HG03045 (cell line): ENCODE measurements around the gene GSC2.
"Not testable (repeated sequence)": the region's sequence is repeated elsewhere in the genome, so short reads cannot be mapped to it uniquely, and the experiment has no call there.

Experiments
- ATAC-seq: cut with Tn5 transposase; IDR thresholded peaks from one replicate; pipeline ENCODE4 v1.9.1; 2021; ENCODE audit warnings: mild to moderate bottlenecking, moderate library complexity; ENCODE audit not compliant: unreplicated experiment

GSC2 gene

GRCh38 chr22:19156109-19156508, 6.0 kb upstream of the GSC2 start:
- ATAC-seq, result not testable (repeated sequence)

- no peak for ATAC-seq
Measured at GRCh38 chr22:19152942-19153883, 3.1 kb upstream of the GSC2 start.

DNA sequence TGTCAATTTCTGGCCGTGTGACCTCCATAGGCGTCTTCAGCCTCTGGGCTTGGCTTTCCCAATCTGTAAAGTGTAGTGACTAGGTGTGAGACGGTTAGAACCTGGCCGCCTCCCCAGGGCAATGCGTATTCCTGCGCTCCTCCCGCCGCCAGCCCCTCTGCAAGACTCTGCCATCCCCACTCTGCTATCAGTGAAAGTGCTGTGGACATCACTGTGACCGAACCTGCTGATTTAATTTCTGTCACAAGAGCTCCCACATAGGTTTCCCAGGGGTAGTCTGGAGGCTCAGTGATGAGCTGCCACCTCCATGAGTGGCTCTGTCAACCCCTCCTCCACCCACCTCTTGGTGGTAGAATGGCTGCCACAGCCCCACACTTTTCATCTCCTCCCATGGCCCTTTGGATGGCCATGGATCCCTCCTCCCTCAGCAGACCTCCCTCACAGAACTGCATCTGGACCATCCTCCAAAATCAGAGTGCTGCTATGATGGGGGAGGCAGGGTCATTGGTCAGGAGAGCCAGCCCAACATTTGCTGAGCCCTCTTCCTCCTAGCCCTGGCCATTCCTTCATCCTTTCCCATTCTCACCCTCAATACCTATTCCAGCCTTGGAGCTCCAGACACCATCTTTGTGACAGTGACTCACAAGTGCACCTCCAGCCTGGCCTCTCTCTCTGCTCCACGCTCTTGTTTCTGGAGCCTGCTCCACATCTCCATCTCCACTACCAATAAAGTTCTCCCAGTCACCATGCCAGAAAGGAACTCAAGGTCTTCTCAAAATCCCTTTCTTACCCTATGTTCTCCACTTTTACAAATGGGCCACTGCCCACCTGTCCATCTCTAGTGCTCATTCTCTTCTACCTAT, 1.5 kb upstream of the GSC2 start:
- no peak for ATAC-seq

DNA sequence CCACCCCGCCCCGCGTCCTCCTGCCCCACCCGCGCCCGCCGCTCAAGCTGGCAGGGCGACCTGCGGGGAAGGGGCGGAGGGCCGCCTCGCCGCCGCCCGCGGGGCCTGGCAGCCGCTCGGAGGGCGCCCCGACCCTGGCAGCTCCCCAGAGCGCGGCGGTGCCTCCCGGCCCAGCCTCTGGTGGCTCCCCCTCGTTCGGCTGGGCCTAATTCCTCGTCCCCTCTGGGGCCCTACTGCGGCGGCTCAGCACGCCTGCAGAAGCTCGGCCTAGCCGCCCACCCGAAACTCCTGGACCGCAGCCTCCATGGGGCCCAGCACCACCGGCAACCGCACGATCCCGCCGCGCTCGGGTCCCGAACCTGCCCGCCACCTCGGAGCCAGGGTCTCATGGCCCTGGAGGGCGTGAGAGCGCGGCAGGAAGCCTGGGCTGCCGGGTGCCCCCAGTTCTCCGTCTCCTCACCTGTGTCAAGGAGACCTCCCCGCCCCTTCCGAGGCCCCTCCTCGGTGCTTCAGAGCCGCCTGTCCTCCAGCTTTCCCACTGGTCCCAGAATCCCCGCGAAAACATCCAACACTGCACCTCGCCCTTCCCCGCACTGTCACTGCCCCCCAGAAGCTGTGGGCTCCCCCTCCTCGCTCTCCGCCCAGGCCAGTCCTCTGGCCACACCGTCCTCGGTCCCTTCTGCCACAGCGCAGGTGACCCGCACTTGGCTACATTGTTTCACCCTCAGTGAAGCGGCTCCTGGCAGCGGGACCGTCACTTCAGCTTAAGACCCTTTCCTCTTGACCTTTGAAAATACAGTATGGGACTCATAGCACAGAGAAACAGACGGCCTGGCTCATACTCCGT, 613 bp upstream of the GSC2 start:
- no peak for ATAC-seq

DNA sequence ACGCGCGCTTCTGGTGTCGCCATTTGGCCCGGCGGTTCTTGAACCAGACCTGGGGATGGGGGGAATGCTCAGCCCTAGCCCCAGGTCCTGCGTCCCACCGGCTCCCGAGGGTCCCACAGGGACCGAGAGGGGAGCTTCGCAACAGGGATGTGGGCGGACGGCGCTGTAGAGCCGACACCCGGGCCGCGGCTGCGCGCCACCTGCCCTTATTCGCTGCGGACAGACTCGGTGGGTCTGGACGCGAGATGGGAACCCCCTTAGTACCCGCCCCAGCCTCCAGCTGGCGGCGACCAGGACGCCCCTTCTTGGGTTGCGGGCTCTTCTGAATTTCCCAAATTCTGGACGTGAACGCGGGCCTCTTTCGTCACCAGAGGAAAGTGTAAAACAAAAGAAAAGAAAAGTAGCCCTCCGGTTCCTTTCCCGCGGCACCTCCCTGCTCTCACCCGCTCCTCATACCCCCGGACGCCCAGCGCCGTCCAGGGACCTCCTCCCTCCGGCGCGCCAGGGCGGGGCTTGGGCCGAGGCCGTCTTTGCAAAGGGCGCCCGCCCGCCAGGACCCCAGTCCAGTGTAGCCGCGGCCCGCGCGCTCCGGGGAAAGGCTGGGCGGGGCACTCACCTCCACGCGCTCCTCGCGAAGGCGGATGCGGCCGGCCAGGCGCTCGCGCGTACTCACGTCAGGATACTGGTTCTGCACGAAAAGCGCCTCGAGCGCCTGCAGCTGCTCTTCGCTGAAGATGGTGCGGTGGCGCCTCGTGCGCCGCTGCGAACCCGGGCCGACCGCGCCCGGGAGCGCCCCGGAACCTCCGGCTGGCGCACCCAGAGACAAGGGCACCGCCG, 827 bp downstream of the GSC2 start:
- no peak for ATAC-seq

DNA sequence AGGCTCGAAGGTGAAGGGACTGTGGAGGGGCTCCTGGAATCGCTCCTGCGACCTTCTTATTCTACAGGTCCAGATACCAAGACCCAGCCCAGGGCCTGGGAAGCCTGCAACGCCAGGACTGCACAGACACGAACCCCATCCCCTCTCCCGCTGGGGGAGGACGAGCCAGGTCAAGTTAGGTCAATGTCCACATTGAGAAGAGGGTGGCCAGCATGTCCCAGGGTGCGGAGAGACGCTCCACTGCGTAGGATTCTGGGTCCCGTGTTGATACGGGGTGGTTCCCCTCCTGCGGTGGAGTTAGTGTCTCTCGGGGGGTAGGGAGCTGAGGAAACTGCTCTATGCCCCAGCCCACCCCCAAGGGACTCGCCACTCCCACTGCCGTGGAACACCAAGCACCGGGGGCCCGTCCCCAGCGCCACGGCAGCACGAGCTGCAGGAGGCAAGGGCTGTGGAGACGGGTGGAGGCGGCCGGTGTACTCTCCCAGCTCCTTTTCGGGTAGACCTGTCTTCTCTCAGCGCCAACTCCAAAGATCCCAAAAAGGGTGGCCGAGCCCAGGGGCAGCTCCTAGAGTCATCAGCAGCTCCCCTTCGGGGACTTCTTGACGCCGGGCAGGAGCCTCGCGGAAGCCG, 1.6 kb downstream of the GSC2 start:
- ATAC-seq, result no peak

DNA sequence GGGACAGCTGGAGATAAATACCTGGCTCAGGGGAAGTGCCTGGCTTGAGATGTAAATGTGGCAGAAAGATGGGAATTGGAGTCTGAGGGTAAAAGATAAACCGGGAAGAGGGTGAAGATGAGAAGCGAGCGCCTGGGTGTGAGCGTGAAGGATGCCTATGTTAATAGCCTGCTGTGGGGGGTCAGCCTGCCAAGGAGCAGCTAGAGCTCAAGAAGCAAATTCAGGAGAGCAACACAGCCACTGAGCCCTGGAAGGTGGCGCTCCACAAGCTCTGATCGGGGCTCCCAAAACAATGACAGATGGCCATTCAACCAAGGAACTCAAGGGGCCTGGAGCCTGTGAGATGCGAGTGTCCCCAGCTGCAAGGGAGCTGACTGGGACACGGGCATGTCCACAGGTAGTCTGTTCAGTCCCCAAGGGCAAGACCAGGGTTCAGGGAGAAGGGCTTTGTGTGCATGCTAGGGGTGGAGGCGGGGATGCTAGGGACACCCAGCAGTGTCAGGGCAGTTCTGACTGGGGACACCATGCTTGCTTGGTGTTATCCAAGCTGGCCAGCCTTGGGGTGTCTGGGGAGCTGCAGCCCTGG, 2.8 kb downstream of the GSC2 start:
- no peak for ATAC-seq

- ATAC-seq, result no peak
Measured at GRCh38 chr22:19146215-19146968, 3.7 kb downstream of the GSC2 start.

GRCh38 chr22:19143967-19144400, 6.1 kb downstream of the GSC2 start:
- ATAC-seq, result no peak

- no peak for ATAC-seq
Measured at GRCh38 chr22:19143212-19143611, 6.9 kb downstream of the GSC2 start.

- no peak for ATAC-seq
Measured at GRCh38 chr22:19142394-19142793, 7.7 kb downstream of the GSC2 start.

GRCh38 chr22:19139974-19140373, 10.1 kb downstream of the GSC2 start:
- no peak for ATAC-seq

- ATAC-seq, result no peak
Measured at GRCh38 chr22:19139001-19139356, 11.1 kb downstream of the GSC2 start.

- no peak for ATAC-seq
Measured at GRCh38 chr22:19138217-19139000, 11.7 kb downstream of the GSC2 start.

GRCh38 chr22:19137384-19138216, 12.5 kb downstream of the GSC2 start:
- ATAC-seq, result no peak

DNA sequence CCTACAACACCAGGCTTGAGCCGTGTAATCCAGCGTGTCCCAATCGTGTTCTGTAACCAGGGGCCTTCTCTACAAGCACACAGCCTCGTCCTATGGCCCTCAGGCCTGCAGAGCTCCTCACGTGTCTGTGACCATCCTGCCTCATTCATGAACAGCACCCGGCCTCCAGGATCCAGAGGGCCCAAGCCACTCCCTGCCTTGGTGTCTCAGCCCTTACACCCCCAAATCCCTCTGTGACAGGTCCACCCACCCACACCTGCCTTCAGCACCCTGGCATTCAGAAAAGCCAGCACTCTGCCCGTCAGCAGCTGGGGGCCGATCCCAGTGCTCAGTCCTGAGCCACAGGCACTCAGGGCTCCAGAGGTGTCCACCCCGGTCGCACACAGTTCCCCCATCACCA, 13.2 kb downstream of the GSC2 start:
- no peak for ATAC-seq

DNA sequence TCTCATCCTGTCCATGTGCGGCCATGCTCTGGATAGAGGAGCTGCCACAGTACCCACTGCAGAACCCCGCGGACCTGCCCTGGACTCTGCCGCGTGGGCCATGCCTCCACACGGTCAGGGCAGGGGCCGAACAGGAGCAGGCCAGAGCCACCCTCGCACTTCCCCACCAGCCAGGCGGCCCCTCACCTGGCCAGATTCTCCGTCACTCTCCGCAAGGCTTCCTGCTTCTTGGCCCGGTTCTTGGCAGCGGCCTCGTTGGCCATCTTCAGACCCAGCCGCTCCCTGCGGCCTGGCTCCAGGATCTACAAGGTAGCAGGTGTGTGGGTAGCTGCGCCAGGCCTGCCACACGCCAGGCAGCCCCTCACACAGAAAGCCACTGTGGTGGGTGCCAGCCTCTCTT, 15.2 kb downstream of the GSC2 start:
- no peak for ATAC-seq
